Sigmoid colon (tissue), 7 donors: Measurements from ENCODE around the gene MOCS1. TPM values are rescaled to one million over a fixed set of nuclear protein-coding genes. Genes with fewer than 3 reads are reported as not detected.
A peak's percentile ranks its signal among the peaks of the same experiment; 100 is the strongest.

Source experiments
- DNase-seq: peaks from one replicate; pipeline ENCODE4 v3.0.0-alpha.2; 2019
- H3K27ac ChIP-seq, 4 donors: fragments of 200-600 bp; sonication (generic); one replicate each; pipeline ENCODE4 v1.5.1; 2016 to 2019; ENCODE audit warnings: mild to moderate bottlenecking in 1 of 4
- H3K27me3 ChIP-seq, 3 donors: fragments of 200-600 bp; sonication (generic); one replicate each; pipeline ENCODE4 v1.5.1; 2019; ENCODE audit warnings: mild to moderate bottlenecking in 1 of 3
- H3K36me3 ChIP-seq, 4 donors: fragments of 200-600 bp; sonication (generic); one replicate each; pipeline ENCODE4 v1.5.1; 2016 to 2019
- H3K4me1 ChIP-seq, 4 donors: fragments of 200-600 bp; sonication (generic); one replicate each; pipeline ENCODE4 v1.5.1; 2017 to 2019
- H3K4me3 ChIP-seq, 4 donors: fragments of 200-600 bp; sonication (generic); one replicate each; pipeline ENCODE4 v1.5.1; 2017 to 2019; ENCODE audit warnings: mild to moderate bottlenecking in 2 of 4, moderate library complexity in 1 of 4
- H3K9me3 ChIP-seq, 4 donors: fragments of 200-600 bp in 3 of 4; sonication (generic) in 3 of 4; one replicate each; pipeline versions ENCODE4 v1.5.1 to v1.6.1; 2013 to 2019
- EP300 ChIP-seq, 4 donors: sonication (generic); formaldehyde crosslinking; IDR thresholded peaks; one replicate each; pipeline ENCODE4 v1.6.1; 2017; ENCODE audit warnings: antibody characterized with exemption in 4 of 4
- POLR2A ChIP-seq, 2 donors: fragments of 450-650 bp; IDR thresholded peaks; one replicate each; pipeline ENCODE4 v1.6.1; 2016; ENCODE audit warnings: antibody characterized with exemption in 2 of 2, mild to moderate bottlenecking in 2 of 2, moderate library complexity in 2 of 2
- POLR2AphosphoS5 ChIP-seq, 4 donors: sonication (generic); formaldehyde crosslinking; IDR thresholded peaks; one replicate each; pipeline ENCODE4 v1.6.1; 2017; ENCODE audit warnings: antibody characterized with exemption in 4 of 4
- WGBS, 2 donors: extraction: QIAGEN DNeasy Blood & Tissue Kit; methylation state at CpG; one replicate each; pipeline ENCODE4 v1.1.7; 2013; 5-methylcytosine and 5-hydroxymethylcytosine counted together
- intact Hi-C: fragments of 100-400 bp; cut with DNase I; formaldehyde crosslinking; loops from one replicate; pipeline ENCODE4 v1.15.1; 2023
- polyA plus RNA-seq, 3 donors: library from polyadenylated mRNA; stranded (reverse); fragments of 200-250 nt; gene quantifications; one replicate each; pipeline ENCODE4 v1.2.3, GENCODE V29; 2013
- total RNA-seq, 4 donors: library from RNA; depleted of rRNA; stranded (reverse); fragments of >200 nt; gene quantifications; one replicate each; pipeline ENCODE4 v1.1.0, GENCODE V29; 2016
- TF ChIP-seq, protein P1 (sequence below), 4 experiments: fragments of 450-650 bp in 3 of 4; fragments of 200-600 bp in 1 of 4; IDR thresholded peaks; one replicate each; pipeline ENCODE4 v1.5.1; 2016 to 2019; ENCODE audit warnings: antibody characterized with exemption in 4 of 4, mild to moderate bottlenecking in 3 of 4, moderate library complexity in 2 of 4
- donor health status: healthy with polysubstance abuse.
- donor health status: Bipolar disorder and iron deficiency.
- donor health status: healthy.

The MOCS1 gene
- total and polyA plus RNA-seq, 7 donors, result 11.9 to 16.2 (median 13.8) TPM

DNA sequence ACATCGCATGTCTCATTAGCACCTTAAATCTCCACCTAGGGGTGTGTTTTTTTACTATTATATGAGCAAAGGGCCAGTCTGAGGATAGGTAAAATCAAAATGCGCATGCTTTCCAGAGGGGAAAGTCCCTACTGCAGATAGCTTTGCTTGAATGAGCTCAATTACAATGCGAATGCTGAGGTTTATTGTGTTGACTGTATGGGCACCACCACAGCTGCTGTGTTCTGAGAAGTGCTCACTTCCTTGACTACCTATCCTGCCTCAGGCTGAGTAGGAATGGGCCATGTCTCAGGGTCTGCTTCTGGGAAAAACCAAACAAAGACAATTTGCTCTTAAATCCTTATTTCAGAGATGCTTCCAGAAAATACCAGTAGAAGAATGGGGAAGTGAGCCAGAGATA, 36.6 kb downstream of the MOCS1 start:
- Histone ChIP-seq H3K9me3 (no peaks in the 10 kb centered on the region), H3K27ac (no peak overlapping the region), H3K4me1 (no peaks in the 10 kb centered on the region), H3K27me3 (no peaks in the 10 kb centered on the region), H3K36me3 (peaks cover 8 to 70% (median 26%) of the 10 kb centered on the region in 4 donors), H3K4me3 (no peak overlapping the region)
- TF ChIP-seq, protein P1, sequence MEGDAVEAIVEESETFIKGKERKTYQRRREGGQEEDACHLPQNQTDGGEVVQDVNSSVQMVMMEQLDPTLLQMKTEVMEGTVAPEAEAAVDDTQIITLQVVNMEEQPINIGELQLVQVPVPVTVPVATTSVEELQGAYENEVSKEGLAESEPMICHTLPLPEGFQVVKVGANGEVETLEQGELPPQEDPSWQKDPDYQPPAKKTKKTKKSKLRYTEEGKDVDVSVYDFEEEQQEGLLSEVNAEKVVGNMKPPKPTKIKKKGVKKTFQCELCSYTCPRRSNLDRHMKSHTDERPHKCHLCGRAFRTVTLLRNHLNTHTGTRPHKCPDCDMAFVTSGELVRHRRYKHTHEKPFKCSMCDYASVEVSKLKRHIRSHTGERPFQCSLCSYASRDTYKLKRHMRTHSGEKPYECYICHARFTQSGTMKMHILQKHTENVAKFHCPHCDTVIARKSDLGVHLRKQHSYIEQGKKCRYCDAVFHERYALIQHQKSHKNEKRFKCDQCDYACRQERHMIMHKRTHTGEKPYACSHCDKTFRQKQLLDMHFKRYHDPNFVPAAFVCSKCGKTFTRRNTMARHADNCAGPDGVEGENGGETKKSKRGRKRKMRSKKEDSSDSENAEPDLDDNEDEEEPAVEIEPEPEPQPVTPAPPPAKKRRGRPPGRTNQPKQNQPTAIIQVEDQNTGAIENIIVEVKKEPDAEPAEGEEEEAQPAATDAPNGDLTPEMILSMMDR (IDR thresholded peaks at IDR 0.05), result no peak
- TF ChIP-seq EP300 (IDR thresholded peaks at IDR 0.05), result no peak
- WGBS, 2 donors, result 17 to 62% methylated on average over 3 of the region's 3 CpGs
- DNase-seq, result no peak
- intact Hi-C loops, result no loop called here

DNA sequence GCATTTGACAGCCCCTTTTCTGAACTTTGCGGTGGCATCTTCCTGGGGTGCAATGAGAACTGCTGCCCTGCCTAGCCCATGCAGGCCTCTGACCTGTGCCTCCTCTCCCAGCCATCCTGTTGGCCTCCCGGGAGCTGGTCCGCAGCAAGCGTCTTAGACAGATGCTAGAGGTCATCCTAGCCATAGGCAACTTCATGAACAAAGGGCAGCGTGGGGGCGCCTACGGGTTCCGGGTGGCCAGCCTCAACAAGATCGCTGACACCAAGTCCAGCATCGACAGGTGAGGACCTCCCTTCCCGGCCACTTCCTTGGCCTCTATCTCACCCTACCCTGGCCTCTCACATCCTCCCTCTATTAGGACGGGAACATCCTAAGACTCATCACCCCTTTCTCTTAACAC, 37.6 kb downstream of the MOCS1 start:
- Histone ChIP-seq H3K27ac (peak overlapping the region in 1 of 4 donors; percentile 5), H3K4me1 (no peaks in the 10 kb centered on the region), H3K36me3 (peaks cover 8 to 70% (median 21%) of the 10 kb centered on the region in 4 donors), H3K4me3 (no peak overlapping the region), H3K27me3 (no peaks in the 10 kb centered on the region), H3K9me3 (no peaks in the 10 kb centered on the region)
- WGBS, 2 donors, result 89 to 97% methylated on average over 12 of the region's 12 CpGs
- no peak for DNase-seq
- intact Hi-C loops, result no loop called here
- TF ChIP-seq EP300 (IDR thresholded peaks at IDR 0.05) (no peak), POLR2AphosphoS5 (IDR thresholded peaks at IDR 0.05) (no peak), POLR2A (IDR thresholded peaks at IDR 0.05) (no peak)
- TF ChIP-seq, protein P1 (IDR thresholded peaks at IDR 0.05), result no peak

DNA sequence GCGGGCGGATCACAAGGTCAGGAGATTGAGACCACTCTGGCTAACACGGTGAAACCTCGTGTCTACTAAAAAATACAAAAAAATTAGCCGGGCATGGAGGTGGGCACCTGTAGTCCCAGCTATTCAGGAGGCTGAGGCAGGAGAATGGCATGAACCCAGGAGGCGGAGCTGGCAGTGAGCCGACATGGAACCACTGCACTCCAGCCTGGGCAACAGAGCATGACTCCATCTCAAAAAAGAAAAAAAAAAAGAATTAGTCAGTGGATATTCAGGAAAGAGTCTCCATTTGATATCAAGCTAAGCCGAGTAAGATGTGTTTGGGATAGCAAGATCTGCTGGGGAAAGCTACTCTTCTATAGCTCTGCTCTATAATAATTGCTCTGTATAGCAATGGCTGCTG, 41.0 kb downstream of the MOCS1 start:
- H3K9me3 ChIP-seq, result no peaks in the 10 kb centered on the region
- 90 to 91% methylated on average over 8 of the region's 8 CpGs for WGBS, 2 donors
- H3K27ac ChIP-seq, result no peak overlapping the region
- H3K4me1 ChIP-seq, result peaks cover 0 to 5% (median 3%) of the 10 kb centered on the region in 4 donors
- no peak for DNase-seq
- H3K4me3 ChIP-seq, result no peak overlapping the region
- H3K36me3 ChIP-seq, result peaks cover 5 to 38% (median 10%) of the 10 kb centered on the region in 4 donors
- H3K27me3 ChIP-seq, result no peaks in the 10 kb centered on the region
- TF ChIP-seq EP300 (IDR thresholded peaks at IDR 0.05) (no peak), POLR2A (IDR thresholded peaks at IDR 0.05) (no peak), POLR2AphosphoS5 (IDR thresholded peaks at IDR 0.05) (no peak)
- TF ChIP-seq, protein P1 (IDR thresholded peaks at IDR 0.05), result no peak
- intact Hi-C loops, result loop anchor here (5.0 kb wide), 2 partner anchors 516 to 531 kb away; no protein-coding TSS in a partner anchor

DNA sequence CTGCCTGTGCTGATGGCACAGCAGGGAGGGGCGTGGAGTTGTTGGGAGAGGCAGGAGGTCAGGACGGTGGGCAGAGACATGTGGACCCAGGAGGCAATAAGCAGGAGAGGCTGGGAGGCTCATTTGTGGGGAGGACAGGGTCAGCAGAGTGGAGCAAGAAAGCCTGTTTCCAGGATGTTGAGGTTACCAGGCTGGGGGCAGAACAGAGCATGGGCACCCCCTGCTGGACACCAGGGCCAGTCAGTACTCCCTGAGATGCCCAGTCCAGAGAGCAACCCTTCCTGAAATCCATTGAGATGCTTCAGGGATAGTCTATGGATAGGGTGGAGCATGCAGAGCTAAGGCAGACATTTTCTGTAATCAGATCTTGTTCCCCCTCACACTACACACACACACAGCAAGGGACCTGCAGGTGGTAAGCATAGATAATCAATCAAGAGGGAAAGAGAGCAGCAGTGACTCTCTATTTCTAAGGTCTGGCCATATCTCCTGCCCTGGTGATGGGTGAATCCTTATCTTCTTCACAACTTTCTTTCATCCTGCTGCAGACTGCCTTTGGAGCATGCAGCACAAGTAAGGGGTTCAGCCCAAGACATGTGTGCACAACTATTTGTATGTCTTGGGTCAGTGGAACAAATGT, 41.7 kb downstream of the MOCS1 start:
- no peak for TF ChIP-seq POLR2A (IDR thresholded peaks at IDR 0.05)
- no peak for TF ChIP-seq EP300 (IDR thresholded peaks at IDR 0.05)
- TF ChIP-seq, protein P1 (IDR thresholded peaks at IDR 0.05), result peak; percentile 46 to 69 (median 66)
- TF ChIP-seq POLR2AphosphoS5 (IDR thresholded peaks at IDR 0.05), result no peak
- no peaks in the 10 kb centered on the region for H3K9me3 ChIP-seq
- H3K27me3 ChIP-seq, result no peaks in the 10 kb centered on the region
- H3K36me3 ChIP-seq, result peaks cover 0 to 31% (median 10%) of the 10 kb centered on the region in 4 donors
- DNase-seq, result no peak
- no peak overlapping the region for H3K4me3 ChIP-seq
- intact Hi-C loops, result loop anchor here (5.0 kb wide), 2 partner anchors 515 to 530 kb away; no protein-coding TSS in a partner anchor
- 52 to 54% methylated on average over 2 of the region's 2 CpGs for WGBS, 2 donors
- H3K4me1 ChIP-seq, result peaks cover 0 to 11% (median 10%) of the 10 kb centered on the region in 4 donors
- peak overlapping the region in 2 of 4 donors; percentile 16 to 77 for H3K27ac ChIP-seq
